T-cell (primary cell): ENCODE data around the gene TNS4. TPM values are rescaled to one million over a fixed set of nuclear protein-coding genes. Genes with fewer than 3 reads are reported as not detected.
"Not testable (repeated sequence)": the region's sequence is repeated elsewhere in the genome, so short reads cannot be mapped to it uniquely, and the experiment has no call there.

Experiments
- ATAC-seq, 4 experiments: fragments of 200-7000 bp in 3 of 4; fragments of 150-1000 bp in 1 of 4; cut with Tn5 transposase; replicated peaks in 1 of 4; 1 replicate in 3 of 4; 2 replicates in 1 of 4; pipeline ENCODE4 v1.10.0; 2021; ENCODE audit warnings: moderate library complexity in 3 of 4, mild to moderate bottlenecking in 2 of 4, moderate number of reproducible peaks in 1 of 4
- CTCF ChIA-PET, 2 donors: fragments of 300-600 bp; sonication (Branson Sonifier 250); formaldehyde crosslinking; loops; one replicate each; lab custom pipeline; 2022; ENCODE audit warnings: antibody characterized with exemption in 2 of 2; lab: Charles Lee
- POLR2A ChIA-PET, 2 donors: fragments of 300-600 bp; sonication (Branson Sonifier 250); formaldehyde crosslinking; loops; one replicate each; lab custom pipeline; 2022; ENCODE audit warnings: antibody characterized with exemption in 2 of 2; lab: Charles Lee
- DNase-seq, 35 experiments: peaks; one replicate each; pipeline versions ENCODE4 v3.0.0 to v3.0.0-alpha.2; 2013 to 2023
- H3K27ac ChIP-seq: one replicate; pipeline ENCODE4 v1.5.1; 2013; ENCODE audit warnings: low read length
- H3K27me3 ChIP-seq, 2 experiments: replicated peaks in 1 of 2; 1 replicate in 1 of 2; 2 replicates in 1 of 2; pipeline versions ENCODE4 v1.6.1 to v1.7.0; 2013; ENCODE audit warnings: low read length in 1 of 2, mixed read lengths in 1 of 2; ENCODE audit not compliant: control insufficient read depth in 2 of 2, insufficient read depth in 2 of 2; ENCODE audit errors: extremely low read depth in 1 of 2
- H3K36me3 ChIP-seq, 2 donors: 1 replicate in 1 of 2; 2 replicates in 1 of 2; pipeline versions ENCODE4 v1.6.1 to v1.7.0; 2013; ENCODE audit warnings: low read length in 1 of 2; ENCODE audit not compliant: control insufficient read depth in 2 of 2, insufficient read depth in 1 of 2; ENCODE audit errors: extremely low read depth in 1 of 2
- H3K4me1 ChIP-seq, 2 experiments: 1 replicate in 1 of 2; 2 replicates in 1 of 2; pipeline versions ENCODE4 v1.6.1 to v1.7.0; 2013; ENCODE audit warnings: low read length in 2 of 2, mixed read lengths in 1 of 2; ENCODE audit not compliant: insufficient read depth in 2 of 2, control insufficient read depth in 1 of 2; ENCODE audit errors: extremely low read depth in 1 of 2
- H3K4me3 ChIP-seq, 2 donors: 1 replicate in 1 of 2; 2 replicates in 1 of 2; pipeline versions ENCODE4 v1.5.1 to v1.7.0; 2013; ENCODE audit warnings: mild to moderate bottlenecking in 2 of 2, low read length in 1 of 2, moderate library complexity in 1 of 2; ENCODE audit not compliant: control insufficient read depth in 1 of 2; ENCODE audit errors: extremely low read depth in 1 of 2
- H3K9me3 ChIP-seq: 2 replicates; pipeline ENCODE4 v1.7.0; 2013
- H3K27ac Mint-ChIP-seq, 2 donors: one replicate each; pipeline ENCODE4 v1.8.0; 2020 to 2021; ENCODE audit warnings: mild to moderate bottlenecking in 2 of 2, mixed read lengths in 2 of 2
- H3K27me3 Mint-ChIP-seq, 2 donors: one replicate each; pipeline ENCODE4 v1.8.0; 2021 to 2022; ENCODE audit warnings: mixed read lengths in 2 of 2
- H3K36me3 Mint-ChIP-seq: one replicate; pipeline ENCODE4 v1.8.0; 2021; ENCODE audit warnings: mixed read lengths
- H3K4me1 Mint-ChIP-seq, 3 donors: one replicate each; pipeline ENCODE4 v1.8.0; 2020 to 2022; ENCODE audit warnings: mixed read lengths in 3 of 3, mild to moderate bottlenecking in 1 of 3
- H3K4me3 Mint-ChIP-seq, 3 donors: one replicate each; pipeline ENCODE4 v1.8.0; 2020 to 2022; ENCODE audit warnings: mild to moderate bottlenecking in 3 of 3, mixed read lengths in 3 of 3, moderate library complexity in 3 of 3
- H3K9me3 Mint-ChIP-seq, 3 donors: one replicate each; pipeline ENCODE4 v1.8.0; 2020 to 2022; ENCODE audit warnings: mixed read lengths in 3 of 3
- WGBS: methylation state at CpG from one replicate; pipeline ENCODE4 v1.1.5; 2013; ENCODE audit warnings: missing lambda C conversion rate; ENCODE audit not compliant: insufficient coverage; 5-methylcytosine and 5-hydroxymethylcytosine counted together
- total RNA-seq, 35 experiments: library from RNA in 6 of 35; stranded (reverse) in 6 of 35; fragments of 120-200 nt in 1 of 35; gene quantifications; one replicate each; pipeline versions ENCODE4 v1.2.1 to v1.2.4 and lab custom pipeline; 2013 to 2026

TNS4 gene
- total RNA-seq, 5 donors from 2014 or later (not counting 1 experiment from before 2014, with no cell fraction given) = 0.55 to 3.7 (median 0.66) TPM

DNA sequence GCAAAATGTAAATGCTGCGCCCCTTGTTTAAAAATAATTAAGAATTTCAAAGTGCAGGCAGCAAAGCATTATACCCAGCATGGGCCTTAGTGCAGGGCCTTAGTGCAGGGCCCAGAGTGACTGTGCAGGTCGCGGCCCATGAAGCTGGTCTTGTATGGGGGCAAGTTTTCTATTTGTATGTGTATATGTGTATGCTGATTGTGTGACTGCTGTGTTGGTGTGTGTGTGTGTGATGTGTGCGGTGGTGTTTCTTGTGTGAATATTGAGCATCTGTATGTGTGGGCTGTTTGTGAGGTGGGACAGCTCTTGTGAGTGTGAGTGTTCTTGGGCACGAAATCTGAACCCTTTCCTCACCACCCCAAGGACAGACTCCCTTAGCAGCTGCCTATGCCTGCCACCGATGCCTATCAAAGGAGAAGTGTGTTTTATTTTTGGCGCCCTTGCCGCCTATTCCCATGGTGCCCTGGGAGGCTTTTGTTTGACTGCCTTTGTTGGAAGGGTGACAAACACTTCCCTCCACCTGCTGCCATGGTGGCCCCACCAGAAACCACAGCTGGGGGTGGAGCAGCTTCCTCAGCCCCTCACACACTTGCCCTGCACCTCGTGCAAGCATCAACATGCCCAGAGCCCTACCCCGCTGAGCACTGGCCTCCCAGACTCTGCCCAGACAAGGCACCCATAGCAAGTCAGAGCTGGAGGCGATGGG lies 45.8 kb upstream of the TNS4 start:
- peak overlapping the region; percentile 40 for H3K27ac ChIP-seq
- peaks cover 1% of the 10 kb centered on the region for H3K36me3 Mint-ChIP-seq

DNA sequence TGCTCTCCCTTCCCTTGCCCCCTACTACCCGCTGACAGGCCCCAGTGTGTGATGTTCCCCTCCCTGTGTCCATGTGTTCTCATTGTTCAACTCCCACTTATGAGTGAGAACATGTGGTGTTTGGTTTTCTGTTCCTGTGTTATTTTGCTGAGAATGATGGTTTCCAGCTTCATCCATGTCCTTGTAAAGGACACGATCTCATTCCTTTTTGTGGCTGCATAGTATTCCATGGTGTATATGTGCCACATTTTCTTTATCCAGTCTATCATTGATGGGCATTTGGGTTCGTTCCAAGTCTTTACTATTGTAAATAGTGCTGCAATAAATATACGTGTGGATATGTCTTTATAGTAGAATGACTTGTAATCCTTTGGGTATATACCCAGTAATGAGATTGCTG lies 45.1 kb upstream of the TNS4 start:
- Mint-ChIP-seq H3K4me1 (peaks cover 85 to 91% (median 90%) of the 10 kb centered on the region in 3 donors), H3K4me3 (peak overlapping the region in 1 of 3 donors; percentile 49), H3K27ac (peak overlapping the region; percentile 73 to 86)
- 100% methylated on average over 1 of the region's 4 CpGs for WGBS
- H3K36me3 Mint-ChIP-seq, H3K27me3 Mint-ChIP-seq, H3K9me3 ChIP-seq, H3K9me3 Mint-ChIP-seq, DNase-seq, H3K4me3 ChIP-seq, H3K27me3 ChIP-seq, H3K36me3 ChIP-seq, H3K27ac ChIP-seq, ATAC-seq: not testable (repeated sequence)
- POLR2A ChIA-PET = interaction anchor here in 1 of 2 donors (0.6 kb wide), 1 partner anchor 235 kb away, joined by 4 read pairs; no protein-coding TSS in a partner anchor
- CTCF ChIA-PET = interaction anchor here in 1 of 2 donors (3.2 kb wide), 1 partner anchor 14 kb away, joined by 17 read pairs; no protein-coding TSS in a partner anchor
- H3K4me1 ChIP-seq = peaks cover 44 to 85% of the 10 kb centered on the region in 2 experiments

More for the DNA sequence above, 45.8 kb upstream of the TNS4 start:
- Mint-ChIP-seq H3K4me3 (peak overlapping the region; percentile 35 to 50 (median 49)), H3K4me1 (peaks cover 84 to 91% (median 90%) of the 10 kb centered on the region in 3 donors), H3K27ac (peak overlapping the region; percentile 86 to 91), H3K9me3 (no peaks in the 10 kb centered on the region), H3K27me3 (no peaks in the 10 kb centered on the region)
- CTCF ChIA-PET = interaction anchor here (0.5 to 3.4 kb wide), 9 partner anchors 9 to 1116 kb away, joined by 3 to 27 read pairs (median 4); partner anchors contain the start of gene TOP2A (in 1 of the 2)
- POLR2A ChIA-PET = interaction anchor here (0.6 to 2.0 kb wide), 4 partner anchors 13 to 235 kb away, joined by 3 to 5 read pairs (median 4); no protein-coding TSS in a partner anchor
- H3K36me3 ChIP-seq = no peaks in the 10 kb centered on the region
- DNase-seq (peak in 33 of 35 experiments; percentile 45 to 83 (median 69)), ATAC-seq (peak; percentile 69 to 85 (median 85))
- H3K27me3 ChIP-seq = peaks cover 0 to 2% of the 10 kb centered on the region in 2 experiments
- H3K4me3 ChIP-seq = no peak overlapping the region
- no peaks in the 10 kb centered on the region for H3K9me3 ChIP-seq
- WGBS = 55% methylated on average over 6 of the region's 11 CpGs
- peaks cover 37 to 85% of the 10 kb centered on the region in 2 experiments for H3K4me1 ChIP-seq

DNA sequence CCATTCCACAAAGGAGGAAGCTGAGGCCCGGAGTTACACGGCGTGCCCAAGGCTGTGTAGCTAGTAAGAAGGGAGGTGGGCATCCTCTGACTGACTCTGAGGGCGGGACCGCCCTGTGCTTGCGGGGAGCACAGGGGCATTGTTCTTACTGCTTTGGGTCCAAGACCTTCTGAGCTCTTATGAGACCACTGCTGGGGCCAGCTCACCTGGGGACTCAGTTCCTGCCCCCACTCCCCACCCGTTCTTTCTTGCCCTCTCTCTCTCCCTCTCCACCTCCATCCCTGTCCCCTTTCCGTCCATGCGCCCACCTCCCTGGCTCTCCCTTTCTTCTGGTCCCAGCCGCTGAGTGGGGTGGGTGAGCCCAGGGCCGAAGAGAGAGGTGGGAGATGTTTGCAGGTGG lies 44.2 kb upstream of the TNS4 start:
- CTCF ChIA-PET = interaction anchor here in 1 of 2 donors (0.6 kb wide), 2 partner anchors 70 to 1914 kb away, joined by 3 read pairs; no protein-coding TSS in a partner anchor
- no peaks in the 10 kb centered on the region for H3K9me3 ChIP-seq
- DNase-seq (no peak), ATAC-seq (no peak)
- 100% methylated on average over 3 of the region's 11 CpGs for WGBS
- H3K27me3 ChIP-seq = peaks cover 0 to 2% of the 10 kb centered on the region in 2 experiments
- Mint-ChIP-seq H3K36me3 (no peaks in the 10 kb centered on the region), H3K27me3 (no peaks in the 10 kb centered on the region), H3K4me1 (peaks cover 85 to 91% (median 90%) of the 10 kb centered on the region in 3 donors), H3K4me3 (peak overlapping the region in 1 of 3 donors; percentile 40), H3K9me3 (no peaks in the 10 kb centered on the region), H3K27ac (peak overlapping the region; percentile 72 to 83)
- no peaks in the 10 kb centered on the region for H3K36me3 ChIP-seq
- POLR2A ChIA-PET = no interaction called here
- H3K4me3 ChIP-seq = no peak overlapping the region
- peaks cover 48 to 87% of the 10 kb centered on the region in 2 experiments for H3K4me1 ChIP-seq
- no peak overlapping the region for H3K27ac ChIP-seq

DNA sequence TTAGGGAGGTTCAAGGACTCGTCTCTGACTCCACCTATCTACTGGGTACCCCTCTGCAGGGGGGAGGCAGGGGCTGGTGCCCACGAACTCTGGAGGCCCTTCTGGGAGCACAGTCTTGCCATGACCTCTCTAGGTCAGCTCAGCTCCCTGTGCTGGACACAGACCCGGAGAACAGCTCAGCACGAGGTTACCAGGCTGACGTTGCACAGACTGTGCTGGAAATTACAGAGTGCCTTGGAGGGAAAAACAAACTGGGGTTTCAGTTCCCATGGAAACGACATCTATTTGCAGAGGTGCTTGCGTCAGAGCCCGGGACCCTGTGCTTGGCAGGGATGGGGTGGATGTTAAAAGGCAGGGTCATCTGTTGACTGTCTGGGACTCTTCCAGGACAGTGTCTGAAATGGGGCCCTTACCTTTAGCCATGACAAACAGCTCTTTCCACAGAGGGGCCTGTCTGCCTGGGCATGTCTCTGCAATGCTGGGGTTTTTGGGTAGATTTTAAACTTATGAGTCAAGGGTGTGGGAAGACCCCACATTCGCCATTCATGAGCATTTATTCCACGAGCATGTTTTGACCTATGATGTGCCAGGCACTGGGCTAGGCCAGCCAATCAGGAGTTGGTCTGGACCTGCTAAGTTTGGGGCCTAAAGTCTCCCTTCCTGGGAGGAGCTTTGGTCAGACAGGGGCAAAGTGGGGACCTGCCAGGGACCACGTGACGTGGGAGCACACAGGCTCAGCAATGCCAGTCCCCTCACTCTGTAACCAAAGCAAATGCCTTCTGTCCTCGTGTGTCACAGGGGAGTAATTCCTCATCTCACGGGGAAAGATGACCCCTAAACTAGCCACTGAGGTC lies 41.4 kb upstream of the TNS4 start:
- H3K36me3 ChIP-seq = no peaks in the 10 kb centered on the region
- peaks cover 58 to 91% of the 10 kb centered on the region in 2 experiments for H3K4me1 ChIP-seq
- H3K36me3 Mint-ChIP-seq = no peaks in the 10 kb centered on the region
- H3K27me3 Mint-ChIP-seq = no peaks in the 10 kb centered on the region
- ChIA-PET CTCF (interaction anchor here (1.2 to 1.8 kb wide), 2 partner anchors 9 to 17 kb away, joined by 5 to 6 read pairs; no protein-coding TSS in a partner anchor), POLR2A (interaction anchor here (0.5 to 1.6 kb wide), 7 partner anchors 17 to 253 kb away, joined by 3 to 6 read pairs (median 4); no protein-coding TSS in a partner anchor)
- no peaks in the 10 kb centered on the region for H3K9me3 Mint-ChIP-seq
- H3K27ac Mint-ChIP-seq = peak overlapping the region; percentile 91 to 94
- peak overlapping the region in 2 of 3 donors; percentile 37 to 83 for H3K4me3 Mint-ChIP-seq
- peaks cover 82 to 91% (median 89%) of the 10 kb centered on the region in 3 donors for H3K4me1 Mint-ChIP-seq
- H3K27me3 ChIP-seq = peaks cover 0 to 2% of the 10 kb centered on the region in 2 experiments
- no peak overlapping the region for H3K4me3 ChIP-seq
- H3K9me3 ChIP-seq = no peaks in the 10 kb centered on the region
- DNase-seq (peak in 3 of 35 experiments; percentile 28 to 65 (median 44)), ATAC-seq (peak in 1 of 4 experiments; percentile 11)
- peak overlapping the region; percentile 79 for H3K27ac ChIP-seq
- WGBS = 39% methylated on average over 11 of the region's 14 CpGs

DNA sequence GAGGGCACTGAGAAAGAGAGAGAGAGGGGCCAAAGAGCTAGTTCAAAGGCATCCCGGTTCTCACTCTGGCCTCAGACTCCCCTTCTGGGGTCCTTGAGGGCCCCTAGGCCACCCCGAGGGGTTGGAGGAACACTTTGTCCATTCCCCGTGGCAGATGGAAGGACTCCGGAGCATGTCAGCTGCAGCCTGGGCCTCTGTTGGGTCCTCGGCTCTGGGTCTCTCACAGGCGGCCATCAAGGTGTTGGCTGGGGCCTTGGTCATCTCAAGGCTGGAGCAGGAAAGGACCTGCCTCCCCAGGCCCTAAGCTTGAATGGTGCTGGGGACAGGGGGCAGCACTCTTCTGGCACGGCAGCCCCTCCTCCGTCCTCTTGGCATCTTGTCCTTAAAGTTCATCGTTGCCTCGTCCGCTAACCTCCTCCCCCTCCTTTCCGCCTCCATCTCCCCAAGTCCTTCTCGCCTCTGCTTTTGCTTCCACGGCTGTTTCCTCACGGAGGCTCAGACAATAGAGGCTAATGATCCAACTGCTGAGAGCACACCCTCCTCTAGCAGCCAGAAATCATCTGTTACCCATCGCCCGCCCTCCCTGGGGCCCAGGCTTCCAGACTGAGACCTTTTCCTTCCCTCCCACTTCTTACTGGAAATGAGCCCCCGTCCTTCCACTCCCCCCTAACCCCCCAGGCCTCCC lies 40.6 kb upstream of the TNS4 start:
- no peaks in the 10 kb centered on the region for H3K9me3 Mint-ChIP-seq
- H3K27me3 ChIP-seq = peaks cover 0 to 2% of the 10 kb centered on the region in 2 experiments
- peaks cover 57 to 91% of the 10 kb centered on the region in 2 experiments for H3K4me1 ChIP-seq
- ChIA-PET POLR2A (interaction anchor here (0.5 to 1.6 kb wide), 6 partner anchors 18 to 253 kb away, joined by 3 to 6 read pairs (median 4); no protein-coding TSS in a partner anchor), CTCF (interaction anchor here (0.6 to 2.8 kb wide), 5 partner anchors 9 to 230 kb away, joined by 3 to 17 read pairs (median 5); no protein-coding TSS in a partner anchor)
- H3K36me3 Mint-ChIP-seq = no peaks in the 10 kb centered on the region
- H3K27ac ChIP-seq = peak overlapping the region; percentile 79
- peaks cover 82 to 91% (median 89%) of the 10 kb centered on the region in 3 donors for H3K4me1 Mint-ChIP-seq
- H3K36me3 ChIP-seq = no peaks in the 10 kb centered on the region
- ATAC-seq = no peak
- H3K4me3 ChIP-seq = peak overlapping the region in 1 of 2 donors; percentile 13
- peak in 1 of 35 experiments; percentile 43 for DNase-seq
- no peaks in the 10 kb centered on the region for H3K9me3 ChIP-seq
- H3K27me3 Mint-ChIP-seq = no peaks in the 10 kb centered on the region
- peak overlapping the region; percentile 91 to 94 for H3K27ac Mint-ChIP-seq
- peak overlapping the region; percentile 37 to 83 (median 70) for H3K4me3 Mint-ChIP-seq
- 53% methylated on average over 16 of the region's 18 CpGs for WGBS
